GM15510 (cell line): ENCODE data around the gene FBXL13.

Experiments used
- POLR2A ChIP-seq: IDR thresholded peaks from 3 replicates; pipeline ENCODE4 v1.6.1; 2011; ENCODE audit warnings: borderline replicate concordance; ENCODE audit not compliant: insufficient read length; ENCODE audit errors: extremely low read depth

Gene FBXL13

GRCh38 chr7:102813191-102814024 is 261.2 kb downstream of the FBXL13 start:
- no peak for TF ChIP-seq POLR2A

GRCh38 chr7:102811942-102812678 is 262.5 kb downstream of the FBXL13 start:
- no peak for TF ChIP-seq POLR2A

- no peak for TF ChIP-seq POLR2A
Measured at GRCh38 chr7:102810916-102811315, 263.7 kb downstream of the FBXL13 start.

GRCh38 chr7:102806613-102807012 is 268.0 kb downstream of the FBXL13 start:
- no peak for TF ChIP-seq POLR2A
